Measurements from ENCODE around the gene LMNA. TPM values are rescaled to one million over a fixed set of nuclear protein-coding genes. Genes with fewer than 3 reads are reported as not detected.

The LMNA gene
- total RNA-seq, 1 experiment from 2014 or later = 225 TPM

- Histone ChIP-seq H3K36me3 (ENCODE audit: insufficient read depth, low read length, poor library complexity, severe bottlenecking) (no peaks in the 10 kb centered on the region), H3K27me3 (replicated peaks; ENCODE audit: insufficient read depth, low read depth, low read length, poor library complexity) (no peaks in the 10 kb centered on the region)
Observed at GRCh38 chr1:156086256-156086662, 28.3 kb upstream of the LMNA start.

DNA sequence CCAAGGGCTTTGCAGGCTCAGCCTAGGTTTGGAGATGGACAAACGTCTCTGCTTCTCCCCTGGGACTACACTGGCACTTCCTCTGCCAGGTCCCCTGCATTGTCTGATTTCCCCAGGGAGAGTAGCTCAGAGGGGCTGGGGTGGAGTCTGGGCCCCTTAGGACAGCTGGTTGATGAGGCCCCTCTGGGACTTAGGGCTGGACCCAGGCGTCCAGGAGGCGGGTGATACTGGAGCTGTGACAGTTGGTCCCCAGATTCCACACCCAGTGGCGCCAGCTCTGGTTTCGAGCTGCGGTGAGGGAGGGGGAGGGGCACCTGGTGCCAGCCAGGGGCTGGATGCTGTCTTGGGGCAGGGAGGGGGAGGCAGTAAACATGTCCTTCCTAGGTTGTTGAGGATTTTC is 24.8 kb upstream of the LMNA start:
- Histone ChIP-seq H3K4me3 (ENCODE audit: low read depth, low read length, poor library complexity, severe bottlenecking) (no peak overlapping the region), H3K9me3 (ENCODE audit: low read depth, low read length, poor library complexity, severe bottlenecking) (no peaks in the 10 kb centered on the region), H3K27ac (ENCODE audit: low read depth, low read length, poor library complexity, severe bottlenecking) (peak overlapping the region; percentile 41), H3K36me3 (ENCODE audit: insufficient read depth, low read length, poor library complexity, severe bottlenecking) (no peaks in the 10 kb centered on the region), H3K4me1 (ENCODE audit: insufficient read depth, low read length, poor library complexity, severe bottlenecking) (peaks cover 16% of the 10 kb centered on the region), H3K27me3 (replicated peaks; ENCODE audit: insufficient read depth, low read depth, low read length, poor library complexity) (no peaks in the 10 kb centered on the region)
- no TSS peak for BruUV-seq (replicated peaks)
- intact Hi-C loops (cut with micrococcal nuclease; ENCODE audit: unreplicated experiment) = loop anchor here (1.0 to 5.0 kb wide), 3 partner anchors 41 to 136 kb away; partner anchors contain the start of gene PMF1
- TF ChIP-seq, protein P1, sequence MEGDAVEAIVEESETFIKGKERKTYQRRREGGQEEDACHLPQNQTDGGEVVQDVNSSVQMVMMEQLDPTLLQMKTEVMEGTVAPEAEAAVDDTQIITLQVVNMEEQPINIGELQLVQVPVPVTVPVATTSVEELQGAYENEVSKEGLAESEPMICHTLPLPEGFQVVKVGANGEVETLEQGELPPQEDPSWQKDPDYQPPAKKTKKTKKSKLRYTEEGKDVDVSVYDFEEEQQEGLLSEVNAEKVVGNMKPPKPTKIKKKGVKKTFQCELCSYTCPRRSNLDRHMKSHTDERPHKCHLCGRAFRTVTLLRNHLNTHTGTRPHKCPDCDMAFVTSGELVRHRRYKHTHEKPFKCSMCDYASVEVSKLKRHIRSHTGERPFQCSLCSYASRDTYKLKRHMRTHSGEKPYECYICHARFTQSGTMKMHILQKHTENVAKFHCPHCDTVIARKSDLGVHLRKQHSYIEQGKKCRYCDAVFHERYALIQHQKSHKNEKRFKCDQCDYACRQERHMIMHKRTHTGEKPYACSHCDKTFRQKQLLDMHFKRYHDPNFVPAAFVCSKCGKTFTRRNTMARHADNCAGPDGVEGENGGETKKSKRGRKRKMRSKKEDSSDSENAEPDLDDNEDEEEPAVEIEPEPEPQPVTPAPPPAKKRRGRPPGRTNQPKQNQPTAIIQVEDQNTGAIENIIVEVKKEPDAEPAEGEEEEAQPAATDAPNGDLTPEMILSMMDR (conservative IDR thresholded peaks at IDR 0.05; ENCODE audit: low read depth, low read length) = no peak
- no peak for TF ChIP-seq EZH2 (IDR thresholded peaks at IDR 0.05; ENCODE audit: borderline replicate concordance, low read depth, low read length, poor library complexity, severe bottlenecking)
- ChIA-PET CTCF (interaction anchor here (1.4 to 2.3 kb wide), 2 partner anchors 40 to 136 kb away, joined by 3 to 11 read pairs; no protein-coding TSS in a partner anchor), POLR2A (ENCODE audit: low non-redundant PET) (no interaction called here)
- no peak for DNase-seq (ENCODE audit: low spot score)

More at GRCh38 chr1:156086256-156086662, 28.3 kb upstream of the LMNA start:
- BruUV-seq (replicated peaks) = no TSS peak
- H3K27ac ChIP-seq (ENCODE audit: low read depth, low read length, poor library complexity, severe bottlenecking) = no peak overlapping the region
- TF ChIP-seq, protein P1 (conservative IDR thresholded peaks at IDR 0.05; ENCODE audit: low read depth, low read length) = no peak
- TF ChIP-seq EZH2 (IDR thresholded peaks at IDR 0.05; ENCODE audit: borderline replicate concordance, low read depth, low read length, poor library complexity, severe bottlenecking) = no peak
- no peak for DNase-seq (ENCODE audit: low spot score)
- H3K4me1 ChIP-seq (ENCODE audit: insufficient read depth, low read length, poor library complexity, severe bottlenecking) = peaks cover 33% of the 10 kb centered on the region
- ChIA-PET CTCF (no interaction called here), POLR2A (ENCODE audit: low non-redundant PET) (no interaction called here)
- intact Hi-C loops (cut with micrococcal nuclease; ENCODE audit: unreplicated experiment) = no loop called here
- H3K9me3 ChIP-seq (ENCODE audit: low read depth, low read length, poor library complexity, severe bottlenecking) = no peaks in the 10 kb centered on the region
- H3K4me3 ChIP-seq (ENCODE audit: low read depth, low read length, poor library complexity, severe bottlenecking) = no peak overlapping the region

- POLR2A ChIA-PET (ENCODE audit: low non-redundant PET) = no interaction called here
- no peaks in the 10 kb centered on the region for H3K9me3 ChIP-seq (ENCODE audit: low read depth, low read length, poor library complexity, severe bottlenecking)
- no peaks in the 10 kb centered on the region for H3K27me3 ChIP-seq (replicated peaks; ENCODE audit: insufficient read depth, low read depth, low read length, poor library complexity)
- intact Hi-C loops (cut with micrococcal nuclease; ENCODE audit: unreplicated experiment) = loop anchor here (1.0 to 5.0 kb wide), 3 partner anchors 40 to 135 kb away; partner anchors contain the start of gene PMF1
- BruUV-seq (replicated peaks) = no TSS peak
- H3K4me3 ChIP-seq (ENCODE audit: low read depth, low read length, poor library complexity, severe bottlenecking) = no peak overlapping the region
- H3K27ac ChIP-seq (ENCODE audit: low read depth, low read length, poor library complexity, severe bottlenecking) = peak overlapping the region; percentile 41
- CTCF ChIA-PET = interaction anchor here (1.0 to 2.3 kb wide), 3 partner anchors 40 to 135 kb away, joined by 3 to 11 read pairs (median 9); no protein-coding TSS in a partner anchor
- peaks cover 16% of the 10 kb centered on the region for H3K4me1 ChIP-seq (ENCODE audit: insufficient read depth, low read length, poor library complexity, severe bottlenecking)
- no peaks in the 10 kb centered on the region for H3K36me3 ChIP-seq (ENCODE audit: insufficient read depth, low read length, poor library complexity, severe bottlenecking)
- DNase-seq (ENCODE audit: low spot score) = no peak
- no peak for TF ChIP-seq EZH2 (IDR thresholded peaks at IDR 0.05; ENCODE audit: borderline replicate concordance, low read depth, low read length, poor library complexity, severe bottlenecking)
- TF ChIP-seq, protein P1 (conservative IDR thresholded peaks at IDR 0.05; ENCODE audit: low read depth, low read length) = no peak
Observed at GRCh38 chr1:156090138-156090839, 24.2 kb upstream of the LMNA start.

Measured in A673 (cell line).